T1000 (cell line): ENCODE results near the gene CACNA1D.
"Not testable (repeated sequence)": the region's sequence is repeated elsewhere in the genome, so short reads cannot be mapped to it uniquely, and the experiment has no call there.

Experiments
- DNase-seq: peaks from one replicate; lab custom pipeline; 2025; ENCODE audit warnings: mixed read lengths; lab: John Stamatoyannopoulos, UW

Gene CACNA1D

DNA sequence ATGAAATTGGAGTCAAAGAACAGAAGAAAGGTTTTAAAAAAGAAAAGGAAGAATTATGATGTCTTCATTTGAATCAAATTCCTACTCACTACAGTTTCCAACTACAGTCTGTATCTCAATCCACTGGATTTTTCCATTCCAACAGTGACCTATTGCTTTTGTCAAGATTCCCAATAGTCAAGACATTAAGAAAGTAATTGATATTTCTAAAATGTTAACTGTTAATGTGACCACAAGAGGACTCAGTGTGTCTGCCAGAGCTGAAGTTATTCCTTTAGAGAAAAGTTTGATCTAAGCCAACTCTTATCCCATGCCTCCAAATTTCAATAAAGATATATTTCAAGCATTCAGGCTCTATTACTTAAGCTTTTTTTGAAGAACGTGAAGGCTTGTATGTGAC is 163.2 kb downstream of the CACNA1D start:
- no peak for DNase-seq

GRCh38 chr3:53658613-53659193 is 164.3 kb downstream of the CACNA1D start:
- DNase-seq = no peak

DNA sequence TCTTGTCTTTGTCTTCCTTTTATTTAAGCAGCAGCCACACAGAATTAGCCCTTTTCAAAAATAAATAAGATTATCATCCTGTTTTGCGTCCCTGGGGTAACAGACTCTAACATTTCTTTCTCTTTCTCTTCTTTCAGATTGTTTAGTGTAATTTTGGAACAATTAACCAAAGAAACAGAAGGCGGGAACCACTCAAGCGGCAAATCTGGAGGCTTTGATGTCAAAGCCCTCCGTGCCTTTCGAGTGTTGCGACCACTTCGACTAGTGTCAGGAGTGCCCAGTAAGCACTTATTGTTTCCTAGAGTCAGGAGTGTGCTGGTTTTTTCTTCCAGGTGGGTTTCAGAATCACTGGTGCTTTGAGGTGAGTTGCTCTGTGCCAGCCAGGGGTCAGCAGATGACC is 165.6 kb downstream of the CACNA1D start:
- DNase-seq = no peak

GRCh38 chr3:53661480-53661879 is 167.1 kb downstream of the CACNA1D start:
- DNase-seq = no peak

DNA sequence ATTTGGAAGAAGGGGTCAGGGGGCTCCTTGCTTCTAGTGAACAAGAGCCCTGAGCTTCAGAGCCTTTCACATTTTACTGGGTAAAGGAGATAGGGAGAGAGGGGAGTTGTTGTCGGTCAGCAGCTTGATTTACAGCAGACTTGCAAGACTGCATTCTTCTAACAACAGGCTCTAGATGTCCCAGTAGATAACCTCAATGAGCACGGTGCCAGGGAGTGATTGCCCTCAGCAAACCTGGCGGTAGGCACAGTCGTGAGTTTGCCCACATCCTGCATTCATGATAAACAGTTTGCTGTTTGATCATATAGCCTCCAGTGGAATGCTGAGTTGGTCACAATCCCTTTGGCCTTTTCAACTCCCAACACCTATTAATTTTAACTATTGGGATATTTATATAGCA is 170.4 kb downstream of the CACNA1D start:
- DNase-seq = not testable (repeated sequence)

- DNase-seq = no peak
Measured at GRCh38 chr3:53665608-53666425, 171.4 kb downstream of the CACNA1D start.

GRCh38 chr3:53668872-53669271 is 174.5 kb downstream of the CACNA1D start:
- DNase-seq = no peak

DNA sequence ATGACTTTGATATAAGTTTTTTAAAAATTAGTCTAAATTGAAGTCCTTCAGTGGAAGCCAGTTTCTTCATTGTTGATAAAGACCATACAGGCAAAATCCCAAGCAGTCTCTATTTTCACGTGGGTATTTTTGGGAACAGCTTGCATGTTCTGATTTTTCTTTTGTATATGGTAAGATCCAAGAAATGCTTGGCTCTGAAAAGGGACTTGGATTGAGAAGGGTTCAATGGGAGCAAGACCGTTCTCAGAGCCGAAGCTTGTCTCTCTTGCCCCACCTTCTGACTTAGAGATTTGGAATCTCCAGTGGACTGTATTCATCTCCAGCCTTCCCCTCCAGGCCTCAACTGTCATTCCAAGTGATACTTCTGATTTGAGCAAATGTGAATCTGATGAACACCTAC is 176.3 kb downstream of the CACNA1D start:
- no peak for DNase-seq

DNA sequence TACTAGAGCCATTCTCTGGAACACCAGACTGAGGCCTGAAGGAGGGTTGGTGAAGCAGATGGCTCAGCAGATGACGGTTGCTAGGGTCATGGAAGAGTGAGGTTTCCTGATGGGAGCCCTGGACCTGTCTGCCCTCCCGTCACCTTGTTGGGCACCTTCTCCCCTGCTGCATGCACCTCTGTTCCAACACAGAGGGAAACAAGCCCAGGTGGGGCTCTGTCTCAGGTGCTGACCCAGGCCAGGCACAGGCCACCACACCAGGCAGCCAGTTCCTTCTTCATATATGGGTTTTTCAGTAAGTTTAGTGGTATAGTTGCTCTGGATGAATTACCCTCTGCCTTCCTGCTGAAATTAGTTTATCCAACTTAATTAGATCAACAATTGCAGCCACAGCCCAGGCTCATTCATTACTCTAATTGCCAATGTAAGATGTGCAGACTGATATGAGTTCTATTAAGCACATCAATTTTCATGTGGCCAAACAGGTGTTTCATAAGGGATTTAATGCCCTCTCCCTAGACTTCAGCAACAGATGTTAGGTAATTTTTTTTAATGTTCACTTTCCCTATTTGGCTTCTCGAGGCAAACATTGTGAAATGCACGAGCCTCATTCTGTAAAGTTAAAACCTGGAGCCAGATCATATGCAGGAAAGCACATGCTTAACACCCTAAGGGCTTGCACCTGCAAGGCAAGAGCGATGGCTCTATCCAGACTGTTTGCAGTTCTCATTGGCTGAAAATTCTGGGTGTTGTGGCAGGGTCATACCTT is 177.0 kb downstream of the CACNA1D start:
- DNase-seq = no peak

GRCh38 chr3:53671961-53672299 is 177.5 kb downstream of the CACNA1D start:
- DNase-seq = no peak

DNA sequence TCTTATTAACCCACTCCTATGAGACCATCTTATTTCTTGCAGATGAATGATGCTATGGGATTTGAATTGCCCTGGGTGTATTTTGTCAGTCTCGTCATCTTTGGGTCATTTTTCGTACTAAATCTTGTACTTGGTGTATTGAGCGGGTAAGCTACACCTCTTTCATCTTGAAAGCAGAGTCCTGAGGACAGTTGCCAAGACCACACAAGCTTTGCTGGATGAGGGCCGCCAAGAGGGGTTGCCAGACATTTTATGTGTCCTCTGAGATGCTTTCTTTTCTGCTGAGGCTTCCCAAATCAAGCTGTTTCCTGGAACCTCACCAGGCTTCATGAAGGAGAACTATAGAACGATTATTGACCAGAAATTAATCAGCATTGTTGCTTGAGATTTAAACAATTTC is 178.6 kb downstream of the CACNA1D start:
- no peak for DNase-seq

DNA sequence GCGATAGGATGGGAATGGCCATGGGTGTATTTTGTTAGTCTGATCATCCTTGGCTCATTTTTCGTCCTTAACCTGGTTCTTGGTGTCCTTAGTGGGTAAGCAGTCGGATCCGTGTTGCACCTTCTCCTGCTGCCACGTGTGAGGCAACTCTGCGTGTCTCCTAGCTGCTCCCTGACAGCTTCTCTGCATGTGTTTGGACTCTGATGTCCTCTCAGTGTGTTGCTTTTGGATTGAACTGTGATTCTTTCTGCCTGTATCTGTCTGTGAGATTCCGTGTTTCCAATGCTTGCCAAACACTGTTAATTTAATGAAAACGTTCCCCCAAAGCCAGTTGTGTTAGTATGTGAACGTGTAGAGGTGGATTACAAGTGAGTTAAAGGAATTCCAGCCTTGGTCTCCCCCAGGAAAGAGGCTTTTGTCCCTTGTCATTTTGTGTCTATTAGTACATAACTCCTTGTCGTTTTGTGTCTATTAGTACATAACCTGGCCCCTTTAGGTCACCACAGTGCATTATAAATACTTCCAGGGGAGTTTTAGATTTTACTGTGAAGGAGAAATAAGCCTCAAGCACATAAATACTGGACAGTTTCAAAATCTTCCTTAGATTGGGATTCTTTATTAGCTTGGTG is 179.4 kb downstream of the CACNA1D start:
- no peak for DNase-seq

DNA sequence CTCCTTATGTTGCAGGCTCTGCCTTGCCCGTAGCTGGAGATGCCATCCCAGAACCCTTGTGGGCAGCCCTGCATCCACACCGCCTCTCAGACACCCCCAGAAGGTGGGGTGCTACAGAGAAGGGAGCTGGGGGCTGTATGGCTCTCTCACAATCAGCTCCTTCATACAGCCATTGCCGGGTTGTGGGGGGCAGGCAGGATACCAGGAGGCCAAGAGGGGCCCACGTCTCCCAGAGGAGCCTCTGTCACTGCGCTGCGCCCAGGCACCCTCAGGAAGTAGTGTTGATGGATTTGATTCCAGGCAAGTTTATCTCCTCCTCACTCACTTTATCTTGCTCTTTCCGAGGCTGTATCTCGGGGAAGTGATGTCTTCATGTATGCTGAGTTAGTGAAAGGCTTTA is 180.2 kb downstream of the CACNA1D start:
- DNase-seq = no peak

DNA sequence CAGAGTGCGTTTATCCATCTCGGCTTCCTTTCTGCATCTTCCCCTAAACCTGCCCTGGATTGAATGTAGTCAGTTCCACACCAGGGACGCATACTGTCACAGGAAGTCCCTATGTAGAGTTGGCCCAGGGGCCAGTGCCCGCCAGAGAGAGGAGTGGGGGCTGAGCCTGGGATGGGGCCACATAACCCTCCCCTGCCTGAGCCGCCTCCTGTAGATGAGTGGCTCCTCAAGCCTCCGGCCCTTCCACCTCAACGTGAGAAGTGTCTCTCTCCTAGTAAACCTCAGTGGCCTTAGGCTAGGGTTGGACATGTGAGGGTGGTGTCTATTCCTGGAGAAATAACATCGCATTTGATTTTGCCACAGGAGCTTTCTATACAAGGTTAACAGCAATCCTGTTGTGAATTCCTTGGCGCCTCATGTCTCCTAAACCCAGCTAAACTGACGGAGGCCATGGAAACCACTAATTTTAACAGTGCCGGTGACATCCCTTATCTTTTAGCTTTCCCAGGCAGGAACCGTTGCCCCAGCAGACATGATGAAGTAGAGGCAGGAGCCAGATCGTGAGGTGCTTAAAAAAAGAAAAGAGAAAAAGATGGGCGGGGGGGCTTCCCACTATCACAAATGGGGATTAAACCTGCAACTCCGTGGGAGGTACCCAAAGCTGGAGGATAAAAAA is 180.7 kb downstream of the CACNA1D start:
- no peak for DNase-seq

DNA sequence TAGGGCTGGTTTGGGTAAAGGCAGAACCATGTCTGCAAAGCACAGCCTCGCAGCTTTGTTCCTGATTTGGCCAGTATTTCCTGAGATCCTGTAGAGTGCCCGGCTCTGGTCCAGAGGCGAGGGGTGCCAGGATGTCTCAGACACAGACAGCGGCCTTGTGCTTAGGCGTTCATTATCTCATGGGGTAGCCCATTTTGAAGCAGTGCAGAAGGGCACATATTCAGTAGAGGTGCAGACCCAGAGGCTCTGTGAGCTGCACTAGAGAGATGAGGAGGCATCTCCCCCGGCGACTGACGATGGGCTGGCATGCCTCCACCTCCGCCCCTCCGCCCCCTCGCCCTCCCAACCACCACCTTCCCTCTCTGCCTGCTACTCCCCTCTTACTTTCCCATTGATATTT is 181.5 kb downstream of the CACNA1D start:
- no peak for DNase-seq

DNA sequence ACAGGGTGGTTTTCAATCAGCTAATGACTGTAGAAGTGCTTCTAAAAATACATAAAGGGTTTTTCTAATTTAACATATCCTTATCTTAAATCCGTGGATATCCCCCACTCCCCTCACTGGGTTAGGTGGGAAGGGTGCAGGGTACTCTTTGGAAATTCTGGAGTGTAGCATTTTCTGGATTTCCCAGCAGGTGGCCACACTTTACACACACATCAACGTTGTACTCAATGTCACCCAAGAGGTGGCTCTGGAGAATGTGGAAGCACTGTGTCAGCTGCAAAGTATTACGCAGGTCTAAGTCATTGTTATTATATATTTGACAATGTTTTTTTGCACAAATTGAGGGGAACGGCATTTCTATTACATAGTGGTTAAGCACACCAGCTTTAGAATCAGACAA is 183.0 kb downstream of the CACNA1D start:
- no peak for DNase-seq

DNA sequence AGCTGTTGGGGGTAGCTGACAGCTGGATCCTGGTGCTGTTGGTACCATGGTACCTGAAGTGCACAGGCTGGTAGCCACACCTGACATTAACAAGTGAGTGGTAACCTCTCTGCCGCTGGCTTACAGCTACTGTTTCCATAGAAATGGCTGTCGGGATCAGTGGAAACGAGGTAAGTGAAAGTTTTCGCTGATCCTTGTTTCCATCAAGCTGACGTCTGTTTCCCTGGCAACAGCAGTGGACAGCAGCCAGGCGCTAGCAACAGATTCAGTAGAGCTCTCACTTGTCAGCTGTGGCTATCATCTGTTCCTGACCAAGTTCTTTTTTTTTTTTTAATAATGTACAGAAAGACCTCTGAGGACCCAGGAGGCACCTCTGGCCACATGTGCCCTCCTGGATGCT is 185.6 kb downstream of the CACNA1D start:
- no peak for DNase-seq

DNA sequence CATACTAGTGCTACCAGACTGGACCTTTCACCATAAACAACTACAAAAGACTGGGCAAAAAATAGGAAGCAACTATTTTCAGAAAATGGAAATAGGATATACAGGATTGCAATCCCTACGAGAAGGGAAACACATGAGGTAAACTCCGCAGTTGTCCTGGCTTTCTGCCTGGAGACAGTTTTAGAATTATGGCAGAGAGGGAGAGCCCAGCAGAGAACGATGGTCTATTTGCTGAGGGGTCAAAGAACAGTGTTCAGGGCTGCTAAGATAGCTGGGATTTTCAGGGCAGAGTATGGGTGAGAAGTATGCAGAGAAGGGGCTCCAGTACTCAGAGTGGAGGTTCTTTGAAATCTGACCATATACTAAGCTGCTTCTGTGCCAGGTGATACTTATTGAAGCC is 188.4 kb downstream of the CACNA1D start:
- DNase-seq = no peak

DNA sequence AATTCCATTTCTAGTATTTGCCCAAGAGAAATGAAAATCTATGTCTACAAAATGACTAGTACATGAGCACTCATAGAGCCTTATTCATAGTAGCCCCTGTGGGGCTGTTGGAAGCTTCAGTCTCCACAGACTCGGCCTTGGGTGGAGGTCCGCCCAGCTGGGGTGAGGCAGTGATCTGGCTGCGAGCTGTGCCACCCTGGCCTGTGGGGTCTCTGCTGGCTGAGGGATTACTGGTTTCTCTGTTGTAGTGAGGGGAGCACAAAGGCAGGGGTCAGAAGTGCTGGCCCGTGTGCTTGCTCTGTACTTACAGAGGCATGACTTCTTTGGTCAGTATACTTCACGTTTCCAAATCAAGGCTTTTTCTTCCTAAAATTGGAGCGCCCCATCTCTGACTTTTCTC is 193.7 kb downstream of the CACNA1D start:
- no peak for DNase-seq

GRCh38 chr3:53688989-53689388 is 194.6 kb downstream of the CACNA1D start:
- DNase-seq = no peak

GRCh38 chr3:53689681-53690080 is 195.3 kb downstream of the CACNA1D start:
- DNase-seq = no peak

GRCh38 chr3:53690521-53690920 is 196.1 kb downstream of the CACNA1D start:
- no peak for DNase-seq
